Suppressor macrophage (primary cell): ENCODE data around the gene YWHAG.
"Not testable (repeated sequence)": the region's sequence is repeated elsewhere in the genome, so short reads cannot be mapped to it uniquely, and the experiment has no call there.

ENCODE experiments used
- DNase-seq, 4 experiments: peaks; one replicate each; pipeline ENCODE4 v3.0.0-alpha.2; 2020 to 2022
- total RNA-seq, 17 experiments: gene quantifications; one replicate each; lab custom pipeline; 2026; ENCODE audit warnings: mixed read lengths in 6 of 17, inconsistent platforms in 3 of 17; lab: John Stamatoyannopoulos, UW

The YWHAG gene
- 165 to 494 (median 352) reads per million in 17 experiments for total RNA-seq

DNA sequence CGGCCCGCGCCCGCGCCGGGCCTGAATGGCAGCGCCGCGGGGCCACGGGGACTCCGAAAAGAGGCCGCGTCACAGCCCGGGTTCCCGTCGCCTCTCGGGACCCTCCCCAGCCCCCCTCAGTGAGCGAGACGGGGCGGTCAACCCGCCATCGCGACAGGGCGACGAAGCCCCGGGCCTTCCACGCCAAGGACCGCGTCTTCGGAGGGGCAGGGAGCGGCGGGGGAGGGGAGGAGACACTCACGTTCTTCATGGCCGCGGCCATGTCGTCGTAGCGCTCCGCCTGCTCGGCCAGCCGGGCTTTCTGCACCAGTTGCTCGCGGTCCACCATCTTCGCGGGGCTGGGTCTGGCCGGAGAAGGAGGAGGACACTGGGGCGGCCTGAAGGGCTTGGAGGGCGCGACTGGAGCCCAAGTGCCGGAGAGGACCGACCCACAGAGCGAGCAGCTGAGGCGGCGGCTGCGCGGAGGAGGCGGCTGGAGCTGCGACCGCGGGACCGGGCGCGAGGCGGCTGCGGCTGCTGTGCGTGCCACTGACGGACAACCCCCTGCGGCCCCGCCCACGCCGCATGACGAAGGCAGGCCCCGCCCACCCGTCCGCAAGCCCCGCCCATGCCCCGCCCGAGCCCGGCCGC, at the start of gene YWHAG:
Gene YWHAG (minus strand): TSS at position 511 of the 630 bp plus-strand sequence. CDS start 183 bp downstream, at position 328.
- DNase-seq: peak; percentile 95 to 99 (median 96)

DNA sequence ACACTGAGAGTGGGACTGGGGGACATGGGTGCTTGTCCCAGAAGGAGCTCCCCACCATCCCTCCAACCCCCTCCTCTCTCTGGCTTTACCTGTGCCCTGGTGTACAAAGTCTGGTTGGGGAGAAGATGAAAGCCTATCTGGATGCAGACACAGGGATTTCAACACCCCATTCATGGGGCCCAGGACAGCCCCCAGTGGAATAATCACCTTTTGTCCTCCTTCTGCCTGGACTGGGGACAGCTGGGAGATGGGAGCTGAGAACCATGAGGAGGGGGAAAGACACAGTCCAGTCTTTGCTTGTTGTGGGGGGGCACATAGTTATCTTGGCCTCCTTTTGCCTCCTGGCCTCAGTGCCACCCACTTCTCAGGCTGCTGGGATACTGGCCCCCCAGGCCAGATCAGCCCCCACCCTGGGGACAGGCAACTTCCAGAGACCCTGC, 49.4 kb upstream of the YWHAG start:
- DNase-seq: no peak

DNA sequence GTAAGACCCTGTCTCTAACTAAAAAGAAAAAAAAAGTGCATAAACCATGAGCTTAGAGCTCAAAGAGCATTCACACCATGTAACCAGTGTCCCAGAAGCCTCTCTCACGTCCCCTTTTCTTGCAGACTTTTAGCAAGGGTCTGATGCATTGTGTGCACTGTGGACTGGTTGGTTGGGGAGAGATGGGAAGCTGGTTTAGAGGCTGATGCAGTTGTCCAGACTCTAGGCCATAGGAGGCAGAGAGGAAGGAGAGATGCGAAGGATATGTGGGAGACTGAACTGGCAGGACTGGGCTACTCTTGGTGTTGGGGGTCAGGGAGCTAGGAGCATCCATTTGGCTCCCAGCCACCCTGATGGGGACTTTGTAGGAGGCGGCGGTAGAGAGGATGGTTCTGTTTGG, 48.9 kb upstream of the YWHAG start:
- no peak for DNase-seq

DNA sequence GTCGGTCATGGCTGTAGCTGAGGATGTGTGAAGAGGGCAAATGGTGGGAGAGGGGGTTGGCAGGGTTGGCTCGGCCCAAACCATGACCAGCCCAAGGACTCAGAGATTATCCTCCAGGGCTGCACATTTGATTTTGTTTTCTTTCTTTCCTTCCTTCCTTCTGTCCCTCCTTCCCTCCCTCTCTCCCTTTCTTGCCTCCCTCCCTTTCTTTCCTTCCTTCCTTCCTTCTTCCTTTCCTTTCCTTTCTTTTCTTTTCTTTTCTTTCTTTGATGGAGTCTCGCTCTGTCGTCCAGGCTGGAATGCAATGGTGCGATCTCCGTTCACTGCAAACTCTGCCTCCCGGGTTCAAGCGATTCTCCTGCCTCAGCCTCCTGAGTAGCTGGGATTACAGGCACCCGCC, 46.9 kb upstream of the YWHAG start:
- DNase-seq: no peak

DNA sequence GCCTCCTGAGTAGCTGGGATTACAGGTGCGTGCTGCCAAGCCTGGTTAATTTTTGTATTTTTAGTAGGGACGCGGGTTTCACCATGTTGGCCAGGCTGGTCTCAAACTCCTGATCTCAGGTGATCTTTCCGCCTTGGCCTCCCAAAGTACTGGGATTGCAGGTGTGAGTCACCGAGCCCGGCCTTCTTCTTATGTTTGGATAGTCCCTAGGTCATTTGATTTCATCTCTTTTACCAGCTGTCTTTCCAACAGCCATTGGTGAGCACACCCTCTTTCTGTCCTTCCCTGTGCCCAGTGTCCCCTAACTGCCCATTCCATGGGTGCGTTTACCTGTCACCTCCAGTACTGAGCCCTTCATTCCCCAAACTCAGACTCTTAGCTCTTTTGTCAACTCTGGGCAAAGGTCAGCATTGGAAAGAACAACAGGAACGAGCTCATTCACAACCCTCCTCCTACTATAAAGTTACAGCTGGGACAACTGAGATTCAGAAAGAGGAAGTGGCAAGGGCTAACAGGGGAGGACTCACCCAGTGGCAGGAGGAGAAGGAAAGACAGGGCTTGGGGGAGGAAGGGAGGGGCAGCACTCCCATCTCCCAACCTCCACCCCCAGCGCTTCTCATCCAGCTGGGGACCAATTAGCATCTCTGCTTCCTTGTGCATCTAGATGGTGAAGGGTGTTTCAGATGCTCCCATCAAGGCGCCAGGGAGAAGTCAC, 45.1 kb upstream of the YWHAG start:
- peak; percentile 74 to 91 (median 85) for DNase-seq

DNA sequence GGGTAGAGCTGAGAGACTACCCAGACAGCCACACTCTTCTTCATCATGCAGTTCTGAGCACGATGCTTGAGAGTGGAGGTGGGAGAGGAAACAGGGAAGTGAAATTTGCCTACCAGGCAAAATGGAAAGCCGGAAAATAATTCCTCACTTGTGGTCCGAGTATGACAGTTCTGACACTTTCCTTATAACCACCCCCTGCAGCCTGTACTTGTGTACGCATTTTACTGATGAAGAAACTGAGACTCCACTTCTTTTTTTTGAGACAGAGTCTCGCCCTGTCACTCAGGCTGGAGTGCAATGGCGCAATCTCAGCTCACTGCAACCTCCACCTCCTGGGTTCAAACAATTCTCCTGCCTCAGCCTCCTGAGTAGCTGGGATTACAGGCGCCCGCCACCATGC, 44.3 kb upstream of the YWHAG start:
- peak; percentile 83 to 95 (median 88) for DNase-seq

DNA sequence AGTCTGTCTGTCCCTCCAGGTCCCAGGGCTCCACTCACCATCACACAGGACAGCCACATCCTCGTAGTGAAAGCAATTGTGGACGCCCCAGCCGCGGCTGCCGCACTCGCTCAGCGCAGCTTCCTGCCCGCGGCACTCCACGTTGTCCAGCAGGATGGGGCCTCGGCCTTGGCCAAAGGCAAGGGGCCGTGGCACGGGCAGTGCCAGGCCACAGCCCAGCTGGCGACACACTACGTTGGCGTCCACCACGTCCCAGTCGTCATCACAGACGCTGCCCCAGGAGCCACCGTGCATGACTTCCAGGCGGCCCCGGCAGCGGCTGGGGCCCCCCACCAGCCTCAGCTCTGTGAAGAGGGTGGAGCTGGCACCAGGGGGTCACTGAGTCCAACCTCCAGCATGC, 41.5 kb upstream of the YWHAG start:
- no peak for DNase-seq

DNA sequence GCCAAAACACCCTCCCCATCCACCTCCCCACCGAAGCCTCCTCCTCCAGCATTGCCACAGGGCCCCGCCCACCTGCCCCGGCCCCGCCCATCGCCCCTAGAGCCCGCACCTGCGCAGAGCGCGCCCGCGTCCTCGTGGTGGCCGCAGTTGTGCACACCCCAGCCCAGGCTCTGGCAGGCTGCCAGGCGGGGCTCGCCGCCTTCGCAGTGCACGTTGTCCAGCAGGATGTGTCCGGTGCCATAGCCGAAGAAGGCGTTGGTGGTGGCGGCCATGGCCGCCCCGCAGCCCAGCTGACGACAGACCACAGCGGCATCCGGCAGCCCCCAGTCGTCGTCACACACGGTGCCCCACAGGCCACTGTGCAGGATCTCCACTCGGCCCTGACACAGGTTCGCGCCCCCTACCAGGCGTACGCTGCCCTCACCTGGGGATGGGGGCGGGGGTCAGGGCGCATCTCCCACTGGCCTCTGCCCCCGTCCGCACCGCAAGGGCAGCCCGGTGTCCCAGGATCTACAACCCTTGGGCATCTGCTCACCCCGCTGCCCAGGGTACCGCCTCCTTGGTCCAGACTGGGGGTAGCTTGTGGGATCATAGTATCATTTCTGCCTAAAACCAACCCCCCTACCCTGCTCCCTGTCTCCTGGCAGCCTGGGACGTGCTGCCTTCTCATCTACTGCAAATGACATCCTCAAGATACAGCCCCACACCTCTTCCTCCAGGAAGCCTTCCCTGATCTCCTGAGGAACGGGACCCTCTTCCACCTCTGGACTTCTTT, 38.8 kb upstream of the YWHAG start:
- DNase-seq: peak; percentile 85 to 94 (median 89)

DNA sequence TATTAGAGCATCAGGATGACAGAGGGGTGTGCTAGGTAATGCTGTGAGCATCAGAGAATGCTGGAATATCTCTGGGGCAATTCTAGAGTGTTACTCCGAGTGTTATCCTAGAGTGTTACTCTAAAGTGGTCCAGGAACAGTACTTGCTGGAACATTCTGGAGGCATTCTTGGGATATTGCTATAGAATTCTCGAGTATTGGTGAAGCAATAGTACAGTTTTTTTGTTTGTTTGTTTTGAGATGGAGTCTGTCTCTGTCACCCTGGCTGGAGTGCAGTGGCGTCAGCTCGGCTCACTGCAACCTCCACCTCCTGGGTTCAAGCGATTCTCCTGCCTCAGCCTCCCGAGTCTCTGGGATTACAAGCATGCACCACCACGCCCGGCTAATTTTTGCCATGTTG, 38.1 kb upstream of the YWHAG start:
- no peak for DNase-seq

DNA sequence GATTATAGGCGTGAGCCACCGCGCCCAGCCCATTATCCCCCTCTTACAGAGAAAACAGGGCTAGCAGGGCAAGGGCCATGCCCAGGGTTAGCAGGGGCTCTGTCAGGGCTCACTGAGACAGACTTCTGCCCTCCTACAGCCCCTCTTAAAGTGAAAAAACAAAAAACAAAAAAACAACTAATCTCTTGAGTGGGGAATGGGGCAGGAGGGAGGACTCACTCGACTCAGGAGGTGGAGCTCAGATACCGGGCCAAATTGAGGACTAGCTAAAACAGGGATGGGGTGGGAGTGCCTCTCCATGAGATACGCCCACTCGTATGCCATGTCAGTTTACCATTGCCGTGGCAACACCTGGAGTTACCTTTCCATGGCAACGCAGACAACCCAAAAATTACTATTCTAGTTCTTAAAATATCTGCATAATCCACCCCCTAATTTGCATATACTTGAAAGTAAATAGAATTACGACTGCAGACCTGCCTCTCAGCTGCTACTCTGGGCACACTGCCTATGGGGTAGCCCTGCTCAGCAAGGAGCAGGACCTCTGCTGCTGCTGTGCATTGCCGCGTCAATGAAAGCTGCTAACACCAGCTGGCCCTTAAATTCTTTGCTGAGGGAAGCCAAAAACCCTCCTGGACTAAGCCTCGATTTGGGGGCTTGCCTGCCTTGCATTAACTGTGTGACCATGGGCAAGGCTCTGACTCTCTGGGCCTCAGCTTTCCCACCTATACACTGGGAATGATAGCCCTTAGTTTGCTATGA, 37.4 kb upstream of the YWHAG start:
- no peak for DNase-seq

DNA sequence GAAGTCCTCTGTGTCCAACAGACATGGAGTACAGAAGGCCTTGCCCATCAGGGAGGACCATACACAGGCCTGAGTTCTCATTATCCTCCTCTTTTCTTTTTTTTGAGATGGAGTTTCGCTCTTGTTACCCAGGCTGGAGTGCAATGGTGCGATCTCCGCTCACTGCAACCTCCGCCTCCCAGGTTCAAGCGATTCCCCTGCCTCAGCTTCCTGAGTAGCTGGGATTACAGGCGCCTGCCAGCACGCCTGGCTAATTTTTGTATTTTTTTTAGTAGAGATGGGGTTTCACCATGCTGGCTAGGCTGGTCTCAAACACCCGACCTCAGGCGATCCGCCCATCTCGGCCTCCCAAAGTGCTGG, 36.8 kb upstream of the YWHAG start:
- not testable (repeated sequence) for DNase-seq

DNA sequence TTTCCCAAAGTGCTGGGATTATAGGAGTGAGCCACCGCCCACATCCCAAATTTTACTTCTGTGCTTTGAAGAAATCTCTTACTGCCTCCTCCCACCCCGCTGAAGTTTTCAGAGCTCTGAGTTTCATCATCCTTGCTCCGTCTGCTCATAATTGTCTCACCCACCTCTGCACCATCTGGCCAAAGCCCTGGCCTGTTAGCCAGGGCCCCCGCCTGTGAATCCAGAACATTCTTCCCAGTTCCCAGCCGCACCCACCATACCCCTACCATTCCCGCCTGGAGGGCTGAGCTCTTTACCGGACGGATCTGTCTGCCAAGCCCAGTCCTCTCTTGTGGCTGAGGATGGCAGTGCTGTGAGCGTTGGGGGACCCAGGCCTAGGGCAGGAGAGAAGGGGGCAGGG, 36.2 kb upstream of the YWHAG start:
- DNase-seq: peak; percentile 53 to 77 (median 71)

DNA sequence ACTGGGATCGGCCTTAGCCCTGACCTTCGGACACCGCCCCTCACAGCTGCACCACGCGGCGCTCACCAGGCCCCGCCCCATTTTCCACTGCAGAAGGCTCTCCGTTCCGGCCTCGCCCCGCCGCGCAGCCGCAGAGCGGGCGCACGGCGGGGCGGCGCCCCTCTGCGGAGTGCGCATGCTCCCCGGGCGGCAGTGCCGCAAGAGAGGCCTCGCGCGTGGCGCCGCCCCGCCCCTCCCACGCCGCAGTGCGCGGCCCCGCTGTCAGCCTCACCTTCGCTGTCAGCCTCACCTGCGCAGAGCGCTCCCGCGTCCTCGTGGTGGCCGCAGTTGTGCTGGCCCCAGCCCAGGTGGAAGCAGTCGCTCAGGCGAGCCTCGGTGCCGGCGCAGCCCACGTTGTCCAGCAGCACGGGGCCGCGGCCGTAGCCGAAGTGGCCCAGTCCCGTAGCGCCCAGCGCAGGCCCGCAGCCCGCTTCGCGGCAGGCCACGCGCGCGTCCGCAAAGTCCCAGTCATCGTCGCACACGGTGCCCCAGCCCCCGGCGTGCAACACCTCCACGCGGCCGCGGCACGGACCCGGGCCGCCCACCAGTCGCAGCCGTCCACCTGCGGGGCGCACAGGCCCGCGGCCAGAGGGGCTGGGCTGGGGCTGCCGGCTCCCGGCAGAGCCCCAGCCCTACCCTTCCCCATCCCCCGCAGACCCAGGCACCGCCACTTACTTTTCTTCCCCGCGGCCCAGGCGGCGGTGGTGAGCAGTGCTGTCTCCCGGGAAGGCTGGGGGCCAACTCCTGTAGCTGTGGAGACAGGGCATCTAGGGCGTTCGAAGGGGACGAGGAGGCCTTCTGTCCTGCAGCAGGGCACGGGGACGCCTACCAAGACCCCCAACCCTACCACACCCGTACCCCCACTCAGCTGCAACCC, 34.6 kb upstream of the YWHAG start:
- peak; percentile 97 to 99 (median 98) for DNase-seq

DNA sequence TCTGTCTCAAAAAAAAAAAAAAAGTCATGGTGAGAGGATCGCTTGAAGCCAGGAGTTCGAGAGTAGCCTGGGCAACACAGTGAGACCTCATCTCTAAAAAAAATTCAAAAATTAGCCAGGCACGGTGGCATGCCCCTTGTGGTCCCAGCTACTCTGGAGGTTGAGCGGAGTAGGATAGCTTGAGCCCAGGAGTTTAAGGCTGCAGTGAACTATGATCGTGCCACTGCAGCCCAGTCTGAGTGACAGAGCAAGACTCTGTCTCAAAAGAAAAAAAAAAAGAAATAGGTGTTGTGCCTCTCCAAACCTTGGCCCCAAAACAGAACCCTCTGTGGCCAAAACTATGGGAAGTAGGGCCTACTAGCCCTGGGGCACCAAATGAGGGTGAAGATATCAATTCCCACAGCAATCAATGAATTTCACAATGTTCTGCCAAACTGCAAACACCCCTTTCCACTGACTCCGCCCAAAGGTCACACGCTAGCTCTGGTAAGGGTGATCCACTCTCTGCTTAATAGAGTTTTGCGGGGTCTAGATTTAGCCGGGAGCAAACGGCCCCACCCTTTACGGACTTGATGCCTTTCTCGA, 33.8 kb upstream of the YWHAG start:
- no peak for DNase-seq

DNA sequence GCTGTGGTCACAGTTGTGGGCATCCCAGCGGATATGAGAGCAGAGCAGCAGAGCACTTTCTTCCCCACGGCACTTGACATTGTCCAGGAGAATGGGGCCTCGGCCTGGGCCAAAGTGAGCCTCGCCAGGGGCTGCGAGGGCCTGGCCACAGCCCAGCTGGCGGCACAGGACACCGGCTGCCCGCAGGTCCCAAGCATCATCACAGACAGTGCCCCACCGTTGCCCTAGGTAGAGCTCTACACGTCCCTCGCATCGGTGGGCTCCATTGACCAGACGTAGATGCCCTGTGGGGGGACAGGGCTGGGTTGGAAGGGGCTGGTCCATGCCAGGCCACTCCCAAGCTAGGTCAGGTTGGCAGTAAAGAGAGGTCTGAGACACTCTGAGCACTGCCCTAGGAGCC, 31.3 kb upstream of the YWHAG start:
- no peak for DNase-seq

DNA sequence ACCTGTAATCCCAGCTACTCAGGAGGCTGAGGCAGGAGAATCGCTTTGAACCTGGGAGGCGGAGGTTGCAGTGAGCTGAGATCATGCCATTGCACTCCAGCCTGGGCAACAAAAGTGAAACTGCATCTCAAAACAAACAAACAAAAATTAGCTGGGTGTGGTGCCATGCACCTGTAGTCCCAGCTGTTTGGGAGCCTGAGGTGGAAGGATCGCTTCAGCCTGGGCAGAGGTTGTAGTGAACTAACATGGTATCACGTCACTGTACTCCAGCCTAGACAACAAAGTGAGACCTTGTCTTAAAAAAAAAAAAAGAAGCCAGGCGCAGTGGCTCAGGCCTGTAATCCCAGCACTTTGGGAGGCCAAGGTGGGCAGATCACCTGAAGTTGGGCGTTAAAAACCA, 29.0 kb upstream of the YWHAG start:
- not testable (repeated sequence) for DNase-seq

DNA sequence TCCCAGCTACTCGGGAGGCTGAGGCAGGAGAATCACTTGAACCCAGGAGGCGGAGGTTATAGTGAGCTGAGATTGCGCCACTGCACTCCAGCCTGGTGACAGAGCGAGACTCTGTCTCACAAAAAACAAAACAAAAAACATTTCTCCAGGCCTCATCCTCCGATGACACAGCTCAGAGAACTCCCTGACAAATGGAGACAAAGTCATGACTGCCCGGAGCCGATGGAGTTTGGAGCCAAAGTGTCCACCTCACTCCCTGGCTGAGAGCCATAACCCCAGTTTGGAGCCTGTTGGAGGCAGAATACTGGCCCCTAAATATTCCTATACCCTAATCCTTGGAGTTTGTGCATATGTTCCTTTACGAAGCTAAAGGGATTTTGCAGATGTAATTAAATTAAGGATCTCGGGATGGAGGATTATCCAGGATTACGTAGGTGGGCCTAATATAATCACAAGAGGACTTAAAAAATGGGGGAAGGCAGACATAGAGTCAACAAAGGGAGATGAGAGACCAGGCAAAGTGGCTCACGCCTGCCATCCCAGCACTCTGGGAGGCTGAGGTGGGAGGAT, 28.0 kb upstream of the YWHAG start:
- no peak for DNase-seq

DNA sequence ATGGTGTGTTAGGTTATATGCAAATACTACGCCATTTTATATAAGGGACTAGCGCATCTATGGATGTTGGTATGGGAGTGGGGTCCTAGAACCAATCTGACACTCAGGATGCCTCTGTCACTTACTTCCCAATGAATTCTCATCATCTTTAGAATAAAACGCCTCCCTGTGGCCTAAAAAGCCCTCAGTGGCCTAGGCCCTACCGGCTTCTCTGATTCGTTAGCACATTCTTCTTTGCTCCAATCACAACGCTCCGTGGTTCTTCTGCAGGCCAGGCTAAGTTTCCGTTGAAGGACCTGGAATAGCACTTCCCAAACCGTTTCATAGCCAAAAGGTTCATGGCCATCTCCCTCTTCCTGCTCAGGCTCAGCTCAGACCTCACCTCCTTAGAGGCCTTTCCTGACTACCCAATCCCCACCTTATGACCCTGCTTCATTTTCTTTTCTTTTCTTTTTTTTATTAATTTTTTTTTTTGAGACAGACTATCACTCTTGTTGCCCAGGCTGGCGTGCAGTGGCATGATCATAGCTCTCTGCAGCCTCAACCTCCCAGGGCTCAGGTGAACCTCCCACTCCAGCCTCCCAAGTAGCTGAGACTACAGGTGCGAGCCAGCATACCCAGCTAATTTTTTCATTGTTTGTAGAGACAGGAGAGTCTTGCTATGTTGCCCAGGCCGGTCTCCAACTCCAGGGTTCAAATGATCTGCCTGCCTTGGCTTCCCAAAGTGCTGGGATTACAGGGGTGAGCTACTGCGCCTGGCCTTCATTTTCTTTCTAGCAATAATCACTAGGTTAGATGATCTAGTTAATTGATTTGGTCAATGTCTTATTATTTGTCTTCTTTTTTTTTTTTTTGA, 24.5 kb upstream of the YWHAG start:
- peak; percentile 27 to 59 (median 38) for DNase-seq

DNA sequence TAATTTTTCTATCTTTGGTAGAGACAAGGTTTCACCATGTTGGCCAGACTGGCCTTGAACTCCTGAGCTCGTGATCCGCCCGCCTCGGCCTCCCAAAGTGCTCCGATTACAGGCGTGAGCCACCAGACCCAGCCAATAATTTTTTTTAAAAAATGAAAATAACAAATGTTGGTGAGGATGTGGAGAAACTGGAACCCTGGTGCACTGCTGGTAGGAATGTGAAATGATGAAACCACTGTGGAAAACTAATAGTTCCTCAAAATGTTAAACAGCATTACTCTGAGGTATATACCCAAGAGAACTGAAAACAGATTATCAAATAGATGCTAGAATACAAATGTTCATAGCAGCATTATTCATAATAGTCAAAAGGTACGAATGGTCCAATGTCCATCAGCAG, 23.0 kb upstream of the YWHAG start:
- DNase-seq: peak in 2 of 4 experiments; percentile 18 to 24

DNA sequence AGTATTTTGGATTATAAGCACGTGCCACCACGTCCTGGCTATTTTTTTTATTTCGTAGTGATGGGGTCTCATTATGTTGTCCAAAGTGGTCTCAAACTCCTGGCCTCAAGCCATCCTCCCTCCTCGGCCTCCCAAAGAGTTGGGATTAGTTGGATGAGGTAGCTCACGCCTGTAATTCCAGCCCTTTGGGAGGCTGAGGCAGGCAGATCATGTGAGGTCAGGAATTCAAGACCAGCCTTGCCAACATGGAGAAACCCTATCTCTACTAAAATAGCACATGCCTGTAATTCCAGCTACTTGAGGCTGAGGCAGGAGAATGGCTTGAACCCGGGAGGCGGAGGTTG, 21.8 kb upstream of the YWHAG start:
- no peak for DNase-seq
